SK-MEL-5 (cell line): ENCODE measurements around the gene LIPT1. TPM values are rescaled to one million over a fixed set of nuclear protein-coding genes. Genes with fewer than 3 reads are reported as not detected.
"Not testable (repeated sequence)": the region's sequence is repeated elsewhere in the genome, so short reads cannot be mapped to it uniquely, and the experiment has no call there.

Source experiments
- DNase-seq: peaks from one replicate; pipeline ENCODE4 v3.0.0-alpha.2; 2016; ENCODE audit warnings: low read depth, low spot score
- in situ Hi-C: cut with HindIII; loops from 2 replicates; pipeline ENCODE4 v1.10.0; 2016; ENCODE audit warnings: low sequenced_read_pairs, high pct_unique_total_duplicates, low pct_unique_long_range_greater_than_20kb
- polyA plus RNA-seq, 2 experiments: library from polyadenylated mRNA; depleted of rRNA; stranded (reverse); fragments of >200 nt; gene quantifications; 2 replicates each; pipeline ENCODE4 v1.2.3, GENCODE V29; 2015
- total RNA-seq: library from RNA; depleted of rRNA; stranded (reverse); fragments of >200 nt; shearing (Covaris generic); gene quantifications from 2 replicates; pipeline ENCODE4 v1.2.3, GENCODE V29; 2014; rRNA removed

Gene LIPT1
- total RNA-seq, result 13.7 and 13.8 TPM in 2 replicates
- 6.0 and 9.1 TPM in 2 replicates for polyA plus RNA-seq (2015; cell fraction: cytosol; rRNA removed)
- polyA plus RNA-seq (2015; cell fraction: nucleus; rRNA removed), result 32.5 and 85.5 TPM in 2 replicates

- in situ Hi-C loops, result no loop called here
- peak; percentile 93 for DNase-seq
Measured at GRCh38 chr2:99154643-99155536, at the start of gene LIPT1, which contains the start of gene TSGA10. Gene LIPT1 (plus strand): TSS chr2:99154967. CDS start chr2:99161958, 6,991 bp downstream. Gene TSGA10 (minus strand): TSS chr2:99154942. CDS start chr2:99109439, 45,503 bp downstream.

DNA sequence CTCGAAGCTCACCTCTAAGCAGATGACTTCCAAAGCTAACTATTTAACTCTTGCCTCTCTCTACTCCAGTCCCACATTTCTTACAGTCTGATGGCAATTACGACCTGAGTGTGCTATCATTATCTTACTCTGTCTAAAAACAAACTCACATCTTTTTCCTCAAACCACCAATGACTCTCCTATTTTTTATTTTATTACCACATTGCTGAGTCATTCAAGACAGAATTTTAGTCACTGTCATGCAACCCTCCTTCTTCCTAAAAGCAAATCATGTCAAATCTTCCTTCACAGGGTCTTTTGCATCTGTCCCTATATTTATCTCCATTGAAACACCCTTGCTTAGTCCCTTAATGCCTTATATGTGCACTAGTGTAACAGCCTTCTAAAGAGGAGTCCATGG, 47.9 kb upstream of the LIPT1 start:
- no peak for DNase-seq
- in situ Hi-C loops, result no loop called here

GRCh38 chr2:99111236-99111635, 43.5 kb upstream of the LIPT1 start:
- in situ Hi-C loops, result no loop called here
- DNase-seq, result no peak

GRCh38 chr2:99111945-99112344, 42.8 kb upstream of the LIPT1 start:
- no peak for DNase-seq
- in situ Hi-C loops, result no loop called here

DNA sequence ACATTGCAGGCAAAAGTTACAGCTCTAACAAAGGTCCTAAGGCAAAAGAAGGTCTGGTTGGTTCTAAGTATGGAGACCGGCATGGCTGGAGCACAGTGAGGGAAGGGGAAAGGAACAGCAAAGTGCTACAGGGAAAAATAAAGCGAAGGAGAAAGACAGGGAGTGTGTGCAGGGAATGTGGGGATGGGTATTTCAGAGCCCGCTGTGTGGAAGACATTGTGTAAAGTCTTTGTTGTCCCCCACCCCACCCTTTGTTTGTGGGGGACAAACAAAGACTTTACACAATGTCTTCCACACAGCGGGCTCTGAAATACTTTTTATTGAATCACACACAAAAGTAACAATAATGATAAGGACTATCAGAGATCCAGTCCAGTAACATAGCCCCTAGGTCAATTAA, 42.1 kb upstream of the LIPT1 start:
- in situ Hi-C loops, result no loop called here
- DNase-seq, result no peak

- no peak for DNase-seq
- in situ Hi-C loops, result no loop called here
Measured at GRCh38 chr2:99127981-99128380, 26.8 kb upstream of the LIPT1 start.

GRCh38 chr2:99135044-99135556, 19.7 kb upstream of the LIPT1 start:
- in situ Hi-C loops, DNase-seq: not testable (repeated sequence)

DNA sequence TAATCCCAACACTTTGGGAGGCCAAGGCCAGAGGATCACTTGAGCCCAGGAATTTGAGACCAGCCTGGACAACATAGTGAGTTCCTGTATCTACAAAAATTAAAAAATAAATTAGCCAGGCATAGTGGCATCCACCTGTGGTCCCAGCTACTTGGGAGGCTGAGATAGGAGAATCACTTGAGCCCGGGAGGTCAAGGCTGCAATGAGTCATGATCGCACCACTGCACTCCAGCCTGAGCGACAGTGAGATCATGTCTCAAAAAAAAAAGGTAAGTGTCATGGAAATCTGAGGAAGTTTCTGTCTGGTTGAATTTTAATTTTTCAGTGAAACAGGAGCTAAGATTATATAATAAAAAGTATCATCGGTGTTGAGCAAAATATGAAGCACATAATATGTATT, 15.8 kb upstream of the LIPT1 start:
- DNase-seq, result no peak
- in situ Hi-C loops, result no loop called here

DNA sequence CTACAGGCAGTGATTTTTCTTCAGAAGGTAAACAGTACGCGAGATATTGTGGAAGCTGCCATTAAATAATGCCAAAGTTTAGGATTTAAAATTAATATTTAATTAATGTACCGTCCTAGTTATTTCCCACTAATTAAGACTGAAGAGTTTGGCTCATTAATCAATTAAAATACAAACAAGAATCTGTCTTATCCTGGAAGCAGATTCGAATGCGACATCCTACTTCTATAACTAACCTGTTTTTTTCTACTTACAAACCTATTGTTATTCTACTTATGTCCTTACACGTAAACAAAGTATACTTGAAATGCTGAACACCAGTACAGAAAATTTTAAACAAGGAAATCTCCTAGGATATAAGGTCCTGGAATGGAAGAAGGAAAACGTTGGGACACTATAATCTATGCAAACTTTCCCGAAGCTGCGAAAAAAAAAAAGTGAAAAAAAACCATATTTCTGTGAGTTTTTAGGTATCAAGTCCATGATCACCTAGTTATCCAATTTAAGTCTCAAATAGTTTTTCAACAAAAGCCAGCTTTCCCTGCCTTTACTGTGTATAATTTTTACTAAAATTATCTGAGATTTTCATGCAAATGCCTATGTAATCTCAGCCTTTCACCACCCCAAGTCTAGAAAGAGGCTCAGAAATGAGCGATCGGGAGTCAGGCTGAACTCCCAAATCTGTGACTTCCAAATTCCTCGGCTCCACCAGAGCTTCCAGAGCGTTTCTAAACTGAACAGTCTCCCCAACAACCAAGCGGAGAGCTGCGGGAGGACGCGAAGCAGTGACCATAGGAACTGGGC, 14.5 kb upstream of the LIPT1 start:
- no peak for DNase-seq
- in situ Hi-C loops, result no loop called here

- DNase-seq, result peak; percentile 54
- in situ Hi-C loops, result no loop called here
Measured at GRCh38 chr2:99140860-99141109, 14.0 kb upstream of the LIPT1 start.

GRCh38 chr2:99141110-99142108, 13.4 kb upstream of the LIPT1 start, which contains the start of gene C2orf15:
Gene C2orf15 (plus strand): TSS chr2:99141707. CDS start chr2:99150559, 8,852 bp downstream.
- DNase-seq, result peak; percentile 91
- in situ Hi-C loops, result no loop called here

- in situ Hi-C loops, result no loop called here
- DNase-seq, result no peak
Measured at GRCh38 chr2:99150706-99151105, 4.1 kb upstream of the LIPT1 start.

GRCh38 chr2:99152199-99152895, 2.4 kb upstream of the LIPT1 start:
- in situ Hi-C loops, result no loop called here
- no peak for DNase-seq

GRCh38 chr2:99153921-99154604, 704 bp upstream of the LIPT1 start:
- no peak for DNase-seq
- in situ Hi-C loops, result no loop called here

GRCh38 chr2:99156891-99157290, 2.1 kb downstream of the LIPT1 start:
- in situ Hi-C loops, result no loop called here
- DNase-seq, result no peak

- in situ Hi-C loops, result no loop called here
- no peak for DNase-seq
Measured at GRCh38 chr2:99158599-99158998, 3.8 kb downstream of the LIPT1 start.
